H1 (cell line): ENCODE measurements around the gene CISH. TPM values are rescaled to one million over a fixed set of nuclear protein-coding genes. Genes with fewer than 3 reads are reported as not detected.

ENCODE experiments used
- CHD2 ChIP-seq: IDR thresholded peaks from 2 replicates; pipeline ENCODE4 v1.6.1; 2012; ENCODE audit warnings: low read length, improper control_type of control experiment
- CHD7 ChIP-seq: fragments of 300-600 bp; sonication (generic); IDR thresholded peaks from 2 replicates; pipeline ENCODE4 v1.7.1; 2012; ENCODE audit warnings: low read length, moderate library complexity, mild to moderate bottlenecking, inconsistent platforms; ENCODE audit not compliant: insufficient replicate concordance
- SIRT6 ChIP-seq: IDR thresholded peaks from one replicate; pipeline ENCODE4 v1.7.1; 2012; ENCODE audit warnings: low read length, inconsistent platforms
- SP2 ChIP-seq: IDR thresholded peaks from 2 replicates; pipeline ENCODE4 v1.6.1; 2012; ENCODE audit warnings: mild to moderate bottlenecking, low read length, inconsistent platforms
- polyA plus RNA-seq, 7 experiments: library from polyadenylated mRNA; depleted of rRNA in 3 of 7; stranded (reverse) in 5 of 7; unstranded in 2 of 7; fragments of >200 nt in 5 of 7; fragments of 200-250 nt in 2 of 7; gene quantifications; 1 replicate in 5 of 7; 2 replicates in 1 of 7; 4 replicates in 1 of 7; pipeline versions ENCODE4 v1.2.1 to v1.2.3, GENCODE V29; 2011 to 2013; ENCODE audit warnings: missing spikeins in 2 of 7, mixed read lengths in 2 of 7
- total RNA-seq: library from RNA; stranded (reverse); fragmentation: NEBNext Ultra II Directional; extraction: Animal tissue kit (Norgen Biotek cat#: 25700); gene quantifications from 2 replicates; pipeline ENCODE4 v1.2.1, GENCODE V29; 2021

CISH gene
- total and polyA plus RNA-seq, 2 of the 8 experiments (the other 6 are each of a cell fraction or from before 2014, with no cell fraction given) = 1.9 to 2.2 TPM

GRCh38 chr3:50660386-50660785, 48.8 kb upstream of the CISH start (continued):
- TF ChIP-seq CHD7 (no peak), CHD2 (no peak), SIRT6 (no peak), SP2 (no peak)
